H1 (cell line): ENCODE results near the gene RIPOR3. TPM values are rescaled to one million over a fixed set of nuclear protein-coding genes. Genes with fewer than 3 reads are reported as not detected.

Source experiments
- CTCF ChIA-PET: fragments of 300-600 bp; sonication (Branson Sonifier 250); formaldehyde crosslinking; loops from one replicate; lab custom pipeline; 2021; ENCODE audit not compliant: partially characterized antibody; lab: Charles Lee
- POLR2A ChIA-PET: fragments of 300-600 bp; sonication (Branson Sonifier 250); formaldehyde crosslinking; loops from one replicate; lab custom pipeline; 2021; ENCODE audit warnings: inconsistent platforms; ENCODE audit not compliant: partially characterized antibody; lab: Charles Lee
- DNase-seq, 2 experiments: peaks; one replicate each; pipeline versions ENCODE4 v3.0.0 to v3.0.0-alpha.2; 2010 to 2022; ENCODE audit warnings: low spot score in 2 of 2, low read depth in 1 of 2, mixed read lengths in 1 of 2
- FAIRE-seq: peaks from 2 replicates; lab custom pipeline; 2011; peaks lifted over from hg19 to GRCh38; lab: Jason Lieb, UNC
- H2AFZ ChIP-seq: 2 replicates; pipeline ENCODE4 v1.8.1; 2012; ENCODE audit warnings: low read length, inconsistent platforms
- H2AK5ac ChIP-seq: 2 replicates; pipeline ENCODE4 v1.6.1; 2013; ENCODE audit warnings: low read depth, low read length
- H2BK120ac ChIP-seq: replicated peaks from 2 replicates; pipeline ENCODE3; 2013; ENCODE audit warnings: low read depth, low read length, inconsistent platforms
- H2BK12ac ChIP-seq: 2 replicates; pipeline ENCODE4 v1.6.1; 2013; ENCODE audit warnings: low read depth, low read length
- H2BK15ac ChIP-seq: 2 replicates; pipeline ENCODE4 v1.6.1; 2013; ENCODE audit warnings: low read length
- H2BK20ac ChIP-seq: 2 replicates; pipeline ENCODE4 v1.6.1; 2013; ENCODE audit warnings: low read length
- H2BK5ac ChIP-seq: 2 replicates; pipeline ENCODE4 v1.6.1; 2013; ENCODE audit warnings: low read depth, low read length
- H3K14ac ChIP-seq: 2 replicates; pipeline ENCODE4 v1.6.1; 2013; ENCODE audit warnings: inconsistent platforms; ENCODE audit not compliant: insufficient read length
- H3K18ac ChIP-seq: 2 replicates; pipeline ENCODE4 v1.6.1; 2013; ENCODE audit warnings: low read length; ENCODE audit errors: extremely low read depth
- H3K23ac ChIP-seq: 2 replicates; pipeline ENCODE4 v1.6.1; 2013; ENCODE audit warnings: inconsistent platforms; ENCODE audit not compliant: insufficient read length
- H3K23me2 ChIP-seq: 2 replicates; pipeline ENCODE4 v1.6.1; 2013; ENCODE audit warnings: low read depth, low read length
- H3K27ac ChIP-seq: 2 replicates; pipeline ENCODE4 v1.6.1; 2011; ENCODE audit warnings: low read depth, low read length, inconsistent platforms
- H3K27me3 ChIP-seq, 4 experiments: replicated peaks in 1 of 4; 1 replicate in 1 of 4; 2 replicates in 3 of 4; pipeline versions ENCODE4 v1.6.1 to v1.8.1; 2011 to 2013; ENCODE audit warnings: low read length in 3 of 4, mild to moderate bottlenecking in 3 of 4, inconsistent platforms in 2 of 4, mixed read lengths in 2 of 4, moderate library complexity in 1 of 4; ENCODE audit not compliant: control insufficient read depth in 3 of 4, insufficient read depth in 3 of 4; ENCODE audit errors: extremely low read depth in 1 of 4
- H3K36me3 ChIP-seq, 4 experiments: 2 replicates each; pipeline versions ENCODE4 v1.6.1 to v1.8.1; 2011 to 2013; ENCODE audit warnings: mild to moderate bottlenecking in 4 of 4, low read length in 3 of 4, moderate library complexity in 2 of 4, control low read depth in 1 of 4, inconsistent platforms in 1 of 4; ENCODE audit not compliant: insufficient read depth in 4 of 4, control insufficient read depth in 2 of 4
- H3K4ac ChIP-seq: replicated peaks from 2 replicates; pipeline ENCODE3; 2013; ENCODE audit warnings: low read length, low read depth, mixed read lengths, inconsistent platforms; ENCODE audit not compliant: insufficient read length
- H3K4me1 ChIP-seq, 4 experiments: replicated peaks in 1 of 4; 1 replicate in 1 of 4; 2 replicates in 3 of 4; pipeline versions ENCODE4 v1.6.1 to v1.8.1; 2011 to 2013; ENCODE audit warnings: low read length in 3 of 4, inconsistent platforms in 2 of 4, mixed read lengths in 1 of 4; ENCODE audit not compliant: insufficient read depth in 4 of 4, control insufficient read depth in 3 of 4
- H3K4me2 ChIP-seq, 2 experiments: 2 replicates each; pipeline versions ENCODE4 v1.6.1 to v1.8.1; 2011 to 2013; ENCODE audit warnings: low read depth in 2 of 2, low read length in 2 of 2, control low read depth in 1 of 2, inconsistent platforms in 1 of 2, mild to moderate bottlenecking in 1 of 2; ENCODE audit not compliant: insufficient read depth in 1 of 2
- H3K4me3 ChIP-seq, 4 experiments: fragments of 200-600, 300-600 bp in 1 of 4; sonication (generic), shearing (Covaris generic), sonication (Bioruptor Twin) in 1 of 4; 2 replicates each; pipeline versions ENCODE4 v1.5.1 to v1.8.1; 2011 to 2016; ENCODE audit warnings: low read length in 4 of 4, low read depth in 3 of 4, control low read depth in 2 of 4, inconsistent platforms in 2 of 4, mild to moderate bottlenecking in 2 of 4, mixed read lengths in 1 of 4, moderate library complexity in 1 of 4; ENCODE audit not compliant: insufficient read depth in 2 of 4; ENCODE audit errors: extremely low read depth in 1 of 4
- H3K56ac ChIP-seq: replicated peaks from 2 replicates; pipeline ENCODE3; 2013; ENCODE audit warnings: low read depth, mild to moderate bottlenecking, mixed read lengths, low read length, inconsistent platforms; ENCODE audit not compliant: insufficient read length
- H3K79me1 ChIP-seq: 2 replicates; pipeline ENCODE4 v1.6.1; 2013; ENCODE audit warnings: low read depth, low read length, control low read depth
- H3K79me2 ChIP-seq, 2 experiments: 2 replicates each; pipeline versions ENCODE4 v1.6.1 to v1.8.1; 2012 to 2013; ENCODE audit warnings: low read length in 2 of 2, mild to moderate bottlenecking in 2 of 2, inconsistent platforms in 1 of 2; ENCODE audit not compliant: insufficient read depth in 2 of 2, control insufficient read depth in 1 of 2
- H3K9ac ChIP-seq, 4 experiments: replicated peaks in 1 of 4; 1 replicate in 1 of 4; 2 replicates in 3 of 4; pipeline versions ENCODE4 v1.6.1 to v1.8.1; 2011 to 2013; ENCODE audit warnings: low read depth in 3 of 4, low read length in 3 of 4, control low read depth in 2 of 4, mild to moderate bottlenecking in 2 of 4, moderate library complexity in 2 of 4, inconsistent platforms in 1 of 4; ENCODE audit errors: extremely low read depth in 1 of 4
- H3K9me3 ChIP-seq, 2 experiments: 2 replicates each; pipeline versions ENCODE4 v1.6.1 to v1.8.1; 2012 to 2013; ENCODE audit warnings: mild to moderate bottlenecking in 2 of 2, moderate library complexity in 2 of 2, control low read depth in 1 of 2, inconsistent platforms in 1 of 2, low read depth in 1 of 2, low read length in 1 of 2, mixed read lengths in 1 of 2; ENCODE audit not compliant: insufficient read depth in 2 of 2
- H4K20me1 ChIP-seq, 2 experiments: replicated peaks in 1 of 2; 2 replicates each; pipeline versions ENCODE3 to v1.8.1; 2011 to 2013; ENCODE audit warnings: inconsistent platforms in 2 of 2, low read length in 2 of 2, mild to moderate bottlenecking in 1 of 2; ENCODE audit not compliant: insufficient read depth in 2 of 2, control insufficient read depth in 1 of 2
- H4K5ac ChIP-seq: 2 replicates; pipeline ENCODE4 v1.6.1; 2013; ENCODE audit warnings: low read length, low read depth, mixed read lengths, inconsistent platforms; ENCODE audit not compliant: insufficient read length
- H4K8ac ChIP-seq: 2 replicates; pipeline ENCODE4 v1.8.0; 2013; ENCODE audit warnings: mild to moderate bottlenecking, moderate library complexity, low read length, inconsistent platforms; ENCODE audit not compliant: insufficient read depth; ENCODE audit errors: extremely low read depth
- H4K91ac ChIP-seq: replicated peaks from 2 replicates; pipeline ENCODE3; 2013; ENCODE audit warnings: low read length, mixed read lengths, inconsistent platforms; ENCODE audit not compliant: insufficient read length
- FOSL1 ChIP-seq: IDR thresholded peaks from 2 replicates; pipeline ENCODE4 v1.6.1; 2011; ENCODE audit warnings: mild to moderate bottlenecking, low read depth, low read length, moderate library complexity; ENCODE audit not compliant: insufficient read depth
- HDAC2 ChIP-seq, 2 experiments: fragments of 300-600 bp in 1 of 2; sonication (generic) in 1 of 2; IDR thresholded peaks; 2 replicates each; pipeline ENCODE4 v1.6.1; 2011 to 2012; ENCODE audit warnings: low read depth in 2 of 2, low read length in 2 of 2, mild to moderate bottlenecking in 2 of 2, moderate library complexity in 2 of 2, borderline replicate concordance in 1 of 2, inconsistent platforms in 1 of 2
- MAFK ChIP-seq: IDR thresholded peaks from 2 replicates; pipeline ENCODE4 v1.6.1; 2012; ENCODE audit warnings: low read depth, mild to moderate bottlenecking, improper control_type of control experiment, low read length
- SAP30 ChIP-seq: fragments of 300-600 bp; sonication (generic); IDR thresholded peaks from 2 replicates; pipeline ENCODE4 v1.7.1; 2012; ENCODE audit warnings: low read length, moderate library complexity, mild to moderate bottlenecking, inconsistent platforms; ENCODE audit not compliant: insufficient read depth, insufficient replicate concordance
- SIN3A ChIP-seq, 2 experiments: IDR thresholded peaks in 1 of 2; conservative IDR thresholded peaks in 1 of 2; 2 replicates each; pipeline ENCODE4 v1.6.1; 2011 to 2012; ENCODE audit warnings: low read length in 2 of 2, improper control_type of control experiment in 1 of 2, low read depth in 1 of 2, mild to moderate bottlenecking in 1 of 2
- SIRT6 ChIP-seq: IDR thresholded peaks from one replicate; pipeline ENCODE4 v1.7.1; 2012; ENCODE audit warnings: low read length, inconsistent platforms
- SIX5 ChIP-seq: IDR thresholded peaks from 2 replicates; pipeline ENCODE4 v1.6.1; 2011; ENCODE audit warnings: mild to moderate bottlenecking, low read depth, low read length
- TBP ChIP-seq: IDR thresholded peaks from 2 replicates; pipeline ENCODE4 v1.6.1; 2011; ENCODE audit warnings: low read depth, low read length, improper control_type of control experiment
- WGBS, 2 experiments: shearing (Covaris generic) in 1 of 2; methylation state at CpG; one replicate each; pipeline versions ENCODE4 v1.1.6 to v1.1.7; 2013 to 2015; ENCODE audit warnings: low lambda C conversion rate in 2 of 2, mixed read lengths in 2 of 2, inconsistent platforms in 1 of 2, low coverage in 1 of 2, missing lambda C conversion rate in 1 of 2; ENCODE audit not compliant: insufficient replicate concordance in 2 of 2, insufficient coverage in 1 of 2, insufficient read length in 1 of 2; ENCODE audit errors: extremely low coverage in 1 of 2, missing lambda C conversion rate in 1 of 2; 5-methylcytosine and 5-hydroxymethylcytosine counted together
- polyA plus RNA-seq, 7 experiments: library from polyadenylated mRNA; depleted of rRNA in 3 of 7; stranded (reverse) in 5 of 7; unstranded in 2 of 7; fragments of >200 nt in 5 of 7; fragments of 200-250 nt in 2 of 7; gene quantifications; 1 replicate in 5 of 7; 2 replicates in 1 of 7; 4 replicates in 1 of 7; pipeline versions ENCODE4 v1.2.1 to v1.2.3, GENCODE V29; 2011 to 2013; ENCODE audit warnings: missing spikeins in 2 of 7, mixed read lengths in 2 of 7
- total RNA-seq: library from RNA; stranded (reverse); fragmentation: NEBNext Ultra II Directional; extraction: Animal tissue kit (Norgen Biotek cat#: 25700); gene quantifications from 2 replicates; pipeline ENCODE4 v1.2.1, GENCODE V29; 2021
- TF ChIP-seq, protein P1 (sequence below): IDR thresholded peaks from 2 replicates; pipeline ENCODE4 v1.6.1; 2011; ENCODE audit warnings: low read length, improper control_type of control experiment

RIPOR3 gene
- total and polyA plus RNA-seq, 2 of the 8 experiments (the other 6 are each of a cell fraction or from before 2014, with no cell fraction given) = 3.6 to 4.5 TPM

DNA sequence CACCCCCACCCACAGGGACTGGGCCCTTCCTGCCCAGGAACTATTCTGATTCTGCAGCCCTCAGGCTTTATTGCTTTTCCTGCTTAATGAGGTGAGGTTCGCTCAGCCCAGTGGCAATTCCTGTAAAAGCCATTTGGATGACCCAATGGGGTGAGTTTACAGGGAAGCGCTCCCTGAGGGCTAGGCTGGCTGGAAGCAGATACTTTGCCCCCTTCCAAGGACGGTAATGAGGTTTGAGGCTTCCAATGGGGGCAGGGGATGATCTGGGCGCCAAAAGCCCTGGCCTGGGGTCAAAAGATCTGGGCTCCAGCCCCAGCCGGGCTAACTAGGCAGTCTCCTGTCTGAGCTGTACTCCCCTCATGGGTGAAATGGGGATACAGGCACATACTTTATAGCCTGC lies 41.8 kb downstream of the RIPOR3 start:
- FAIRE-seq (no peak), DNase-seq (no peak)
- ChIA-PET CTCF (interaction anchor here (0.8 to 3.8 kb wide), 5 partner anchors 9 to 145 kb away, joined by 3 to 14 read pairs (median 4); partner anchors contain the start of gene BCAS4), POLR2A (no interaction called here)
- WGBS, 2 experiments = 86% methylated on average over 5 of the region's 5 CpGs; no CpG with 5 or more reads in 1 of the 2 experiments
- no peak overlapping the region for H4K91ac ChIP-seq
- H3K27me3 ChIP-seq = no peaks in the 10 kb centered on the region
- H4K5ac ChIP-seq = no peak overlapping the region
- no peak overlapping the region for H2BK5ac ChIP-seq
- no peaks in the 10 kb centered on the region for H3K79me2 ChIP-seq
- no peak overlapping the region for H2BK12ac ChIP-seq
- H3K56ac ChIP-seq = no peak overlapping the region
- no peak overlapping the region for H2AK5ac ChIP-seq
- H4K20me1 ChIP-seq = no peaks in the 10 kb centered on the region
- peaks cover 12% of the 10 kb centered on the region in 2 experiments for H3K9me3 ChIP-seq
- no peak overlapping the region for H2AFZ ChIP-seq
- H3K4ac ChIP-seq = no peak overlapping the region
- H3K14ac ChIP-seq = no peak overlapping the region
- H2BK120ac ChIP-seq = no peak overlapping the region
- no peaks in the 10 kb centered on the region; a peak in 1 of 8 replicates for H3K36me3 ChIP-seq
- no peak overlapping the region for H3K4me2 ChIP-seq
- H2BK15ac ChIP-seq = no peak overlapping the region
- no peak overlapping the region for H3K4me3 ChIP-seq
- no peak overlapping the region for H3K27ac ChIP-seq
- H3K23ac ChIP-seq = no peak overlapping the region
- no peaks in the 10 kb centered on the region; the same call in 1 of the 2 replicates for H3K23me2 ChIP-seq
- no peak overlapping the region for H4K8ac ChIP-seq
- H3K79me1 ChIP-seq = no peaks in the 10 kb centered on the region
- H3K9ac ChIP-seq = no peak overlapping the region
- H3K4me1 ChIP-seq = peaks cover 0 to 7% (median 5%) of the 10 kb centered on the region in 4 experiments; a peak in 5 of 7 replicates
- no peak overlapping the region for H3K18ac ChIP-seq
- H2BK20ac ChIP-seq = no peak overlapping the region
- TF ChIP-seq HDAC2 (IDR thresholded peaks at IDR 0.05; ENCODE audit: borderline replicate concordance in 1 of 2, low read depth in 2 of 2, low read length in 2 of 2) (no peak), SAP30 (no peak), TBP (no peak), SIN3A (conservative IDR thresholded peaks at IDR 0.05 in 1 of 2, IDR thresholded peaks at IDR 0.05 in 1 of 2; ENCODE audit: low read depth in 1 of 2, low read length in 2 of 2) (no peak), SIX5 (no peak), MAFK (no peak), FOSL1 (no peak), SIRT6 (no peak)
- TF ChIP-seq, protein P1, sequence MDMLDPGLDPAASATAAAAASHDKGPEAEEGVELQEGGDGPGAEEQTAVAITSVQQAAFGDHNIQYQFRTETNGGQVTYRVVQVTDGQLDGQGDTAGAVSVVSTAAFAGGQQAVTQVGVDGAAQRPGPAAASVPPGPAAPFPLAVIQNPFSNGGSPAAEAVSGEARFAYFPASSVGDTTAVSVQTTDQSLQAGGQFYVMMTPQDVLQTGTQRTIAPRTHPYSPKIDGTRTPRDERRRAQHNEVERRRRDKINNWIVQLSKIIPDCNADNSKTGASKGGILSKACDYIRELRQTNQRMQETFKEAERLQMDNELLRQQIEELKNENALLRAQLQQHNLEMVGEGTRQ = no peak
